Measurements from ENCODE around the gene GRP. TPM values are rescaled to one million over a fixed set of nuclear protein-coding genes. Genes with fewer than 3 reads are reported as not detected.
A peak's percentile ranks its signal among the peaks of the same experiment; 100 is the strongest.

GRP gene
- total RNA-seq, 1 donor from 2014 or later: not detected

GRCh38 chr18:59211629-59212028, 8.3 kb upstream of the GRP start:
- no peak overlapping the region for H3K27ac ChIP-seq (replicated peaks)
- intact Hi-C loops (cut with micrococcal nuclease): no loop called here

GRCh38 chr18:59218018-59218417, 1.9 kb upstream of the GRP start:
- no peak for DNase-seq
- H3K27ac ChIP-seq (replicated peaks): no peak overlapping the region
- TF ChIP-seq CTCF (IDR thresholded peaks at IDR 0.05; ENCODE audit: borderline replicate concordance): no peak
- H3K36me3 ChIP-seq: no peaks in the 10 kb centered on the region
- no peaks in the 10 kb centered on the region for H3K9me3 ChIP-seq (replicated peaks)
- peaks cover 99% of the 10 kb centered on the region for H3K27me3 ChIP-seq (ENCODE audit: low read depth)
- peaks cover 16% of the 10 kb centered on the region for H3K4me1 ChIP-seq
- H3K4me3 ChIP-seq: no peak overlapping the region
- intact Hi-C loops (cut with micrococcal nuclease): no loop called here

More at GRCh38 chr18:59211629-59212028, 8.3 kb upstream of the GRP start:
- no peaks in the 10 kb centered on the region for H3K36me3 ChIP-seq
- H3K4me1 ChIP-seq: no peaks in the 10 kb centered on the region
- no peaks in the 10 kb centered on the region for H3K9me3 ChIP-seq (replicated peaks)
- H3K27me3 ChIP-seq (ENCODE audit: low read depth): peaks cover 59% of the 10 kb centered on the region
- DNase-seq: no peak
- H3K4me3 ChIP-seq: no peak overlapping the region
- no peak for TF ChIP-seq CTCF (IDR thresholded peaks at IDR 0.05; ENCODE audit: borderline replicate concordance)

- peak overlapping the region; percentile 49 for H3K4me3 ChIP-seq
- intact Hi-C loops (cut with micrococcal nuclease): no loop called here
Measured at GRCh38 chr18:59220164-59220783, 316 bp downstream of the GRP start.

GRCh38 chr18:59220784-59221765, 1.1 kb downstream of the GRP start:
- H3K9me3 ChIP-seq (replicated peaks): no peaks in the 10 kb centered on the region
- intact Hi-C loops (cut with micrococcal nuclease): no loop called here
- H3K4me1 ChIP-seq: peaks cover 16% of the 10 kb centered on the region
- peak overlapping the region; percentile 49 for H3K4me3 ChIP-seq
- H3K36me3 ChIP-seq: no peaks in the 10 kb centered on the region
- H3K27ac ChIP-seq (replicated peaks): no peak overlapping the region
- no peak for TF ChIP-seq CTCF (IDR thresholded peaks at IDR 0.05; ENCODE audit: borderline replicate concordance)
- no peak for DNase-seq
- peaks cover 96% of the 10 kb centered on the region for H3K27me3 ChIP-seq (ENCODE audit: low read depth)

More at GRCh38 chr18:59220164-59220783, 316 bp downstream of the GRP start:
- no peak overlapping the region for H3K27ac ChIP-seq (replicated peaks)
- no peak for DNase-seq
- H3K4me1 ChIP-seq: peaks cover 16% of the 10 kb centered on the region
- H3K27me3 ChIP-seq (ENCODE audit: low read depth): peaks cover 99% of the 10 kb centered on the region
- H3K9me3 ChIP-seq (replicated peaks): no peaks in the 10 kb centered on the region
- no peak for TF ChIP-seq CTCF (IDR thresholded peaks at IDR 0.05; ENCODE audit: borderline replicate concordance)
- H3K36me3 ChIP-seq: no peaks in the 10 kb centered on the region

GRCh38 chr18:59222341-59222740, 2.4 kb downstream of the GRP start:
- H3K4me3 ChIP-seq: no peak overlapping the region
- no peak overlapping the region for H3K27ac ChIP-seq (replicated peaks)
- no peaks in the 10 kb centered on the region for H3K9me3 ChIP-seq (replicated peaks)
- no peak for TF ChIP-seq CTCF (IDR thresholded peaks at IDR 0.05; ENCODE audit: borderline replicate concordance)
- H3K27me3 ChIP-seq (ENCODE audit: low read depth): peaks cover 88% of the 10 kb centered on the region
- peaks cover 16% of the 10 kb centered on the region for H3K4me1 ChIP-seq
- intact Hi-C loops (cut with micrococcal nuclease): no loop called here
- DNase-seq: no peak
- H3K36me3 ChIP-seq: no peaks in the 10 kb centered on the region
